Adipose tissue (tissue), 3 donors: ENCODE results near the gene ICAM2. TPM values are rescaled to one million over a fixed set of nuclear protein-coding genes. Genes with fewer than 3 reads are reported as not detected.
"Not testable (repeated sequence)": the region's sequence is repeated elsewhere in the genome, so short reads cannot be mapped to it uniquely, and the experiment has no call there.

Source experiments
- H3K27ac ChIP-seq: one replicate; pipeline ENCODE4 v1.5.1; 2013; ENCODE audit warnings: low read depth, low read length
- WGBS, 3 donors: extraction: QIAGEN DNeasy Blood & Tissue Kit; methylation state at CpG; one replicate each; pipeline ENCODE4 v1.1.7; 2013; 5-methylcytosine and 5-hydroxymethylcytosine counted together
- polyA plus RNA-seq, 3 donors: library from polyadenylated mRNA; stranded (reverse); fragments of 200-250 nt; gene quantifications; one replicate each; pipeline ENCODE4 v1.2.3, GENCODE V29; 2013
- donor health status: healthy with polysubstance abuse.
- donor health status: Bipolar disorder and iron deficiency.
- donor health status: healthy.

Gene ICAM2
- polyA plus RNA-seq, 3 donors, result 13.0 to 87.0 (median 63.9) TPM

DNA sequence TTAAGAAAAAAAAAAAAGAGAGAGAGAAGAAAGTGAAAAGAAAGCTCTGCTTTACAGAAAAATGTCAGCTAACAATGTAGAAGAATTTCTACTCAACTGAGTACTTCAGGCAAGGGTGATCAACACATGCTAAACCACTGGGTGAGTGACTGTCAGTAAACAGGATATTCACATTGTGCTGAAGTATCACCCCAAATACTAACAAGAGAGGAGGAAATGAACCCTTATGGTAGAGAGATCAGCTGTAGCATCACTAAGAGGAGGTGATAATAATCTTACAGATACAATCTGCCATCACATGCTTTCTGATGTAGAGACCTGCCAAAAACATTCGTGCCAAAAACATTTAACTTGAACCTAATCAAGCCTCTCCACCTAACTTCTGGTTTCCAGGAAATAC lies 30.7 kb upstream of the ICAM2 start:
- no peak overlapping the region for H3K27ac ChIP-seq
- 48 to 69% (median 59%) methylated on average over 1 of the region's 1 CpG for WGBS, 3 donors

DNA sequence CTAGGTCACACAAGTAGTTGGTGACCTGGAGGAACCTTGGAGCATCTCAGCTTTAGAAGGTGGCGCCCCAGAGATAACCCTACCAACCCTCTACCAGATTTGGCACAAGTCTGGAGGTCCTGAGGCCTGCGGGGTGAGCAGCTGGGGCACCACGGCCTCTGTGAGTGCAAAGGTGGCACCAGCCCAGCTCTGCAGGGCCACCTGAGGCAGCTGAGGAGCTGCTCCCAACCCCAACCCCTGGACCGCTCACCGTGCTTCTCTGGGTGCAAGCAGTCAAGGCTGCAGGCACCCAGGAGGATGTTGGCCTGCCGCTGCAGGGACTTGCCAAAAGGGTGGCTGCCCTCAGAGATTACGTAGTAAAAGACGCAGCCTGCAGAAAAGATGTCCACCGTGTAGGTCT lies 28.4 kb upstream of the ICAM2 start:
- no peak overlapping the region for H3K27ac ChIP-seq
- WGBS, 3 donors, result 92 to 94% (median 93%) methylated on average over 9 of the region's 9 CpGs

DNA sequence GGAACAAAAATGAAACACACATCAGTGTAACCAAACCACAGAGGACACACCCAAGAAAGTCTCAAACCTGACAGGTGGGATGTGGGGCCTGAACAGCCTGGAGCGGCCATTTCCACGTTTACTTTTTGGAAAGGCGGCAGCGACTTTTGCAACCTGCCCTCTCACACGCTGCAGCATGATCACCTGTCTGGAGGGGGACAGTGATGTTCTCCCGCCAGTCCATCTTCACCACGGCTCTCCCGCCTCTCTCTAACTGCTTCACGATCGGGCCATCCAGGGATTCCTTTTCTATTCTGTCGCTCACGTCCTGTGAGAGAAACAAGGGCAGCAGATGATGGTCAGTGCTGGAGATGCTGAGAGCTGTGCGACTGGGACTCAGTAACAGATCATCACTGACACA lies 24.7 kb upstream of the ICAM2 start:
- 87 to 88% (median 87%) methylated on average over 13 of the region's 13 CpGs for WGBS, 3 donors
- no peak overlapping the region for H3K27ac ChIP-seq

DNA sequence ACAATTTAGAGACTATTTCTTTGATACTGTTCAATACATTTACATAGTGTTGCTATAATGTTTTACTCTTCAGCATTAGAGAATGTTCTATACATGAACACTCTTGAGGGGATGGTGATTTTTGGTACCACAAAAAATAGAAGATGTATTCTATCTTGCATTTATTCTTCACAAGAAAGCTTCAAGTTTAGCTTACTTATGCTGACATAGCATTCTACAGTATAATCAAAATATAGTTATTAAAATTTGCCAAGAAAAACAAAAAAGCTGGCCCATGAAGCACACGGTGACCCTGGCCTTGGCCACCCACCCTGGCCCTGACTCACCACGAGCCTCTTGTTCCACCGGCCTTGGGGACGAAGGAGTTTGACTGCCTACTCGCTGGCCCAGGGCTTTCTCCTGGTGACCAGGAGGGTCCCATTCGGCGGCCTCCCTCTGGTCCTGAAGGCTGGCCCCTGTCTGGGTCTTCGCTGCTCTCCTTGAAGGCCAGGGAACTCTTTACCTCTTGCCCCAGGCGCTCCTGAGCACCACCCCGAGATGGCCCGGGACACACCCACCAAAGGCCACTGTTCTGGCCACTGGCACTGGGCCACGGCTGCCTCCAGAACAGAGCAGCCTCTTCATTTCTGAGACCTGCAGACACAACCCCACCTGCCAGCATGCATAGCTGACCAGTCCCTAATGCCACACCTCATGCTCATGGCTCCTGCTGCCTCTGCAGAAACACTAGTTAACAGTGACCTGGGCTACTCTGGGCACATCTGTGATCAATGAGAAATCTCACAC lies 22.5 kb upstream of the ICAM2 start:
- H3K27ac ChIP-seq, result no peak overlapping the region
- 63 to 84% (median 76%) methylated on average over 12 of the region's 12 CpGs for WGBS, 3 donors

DNA sequence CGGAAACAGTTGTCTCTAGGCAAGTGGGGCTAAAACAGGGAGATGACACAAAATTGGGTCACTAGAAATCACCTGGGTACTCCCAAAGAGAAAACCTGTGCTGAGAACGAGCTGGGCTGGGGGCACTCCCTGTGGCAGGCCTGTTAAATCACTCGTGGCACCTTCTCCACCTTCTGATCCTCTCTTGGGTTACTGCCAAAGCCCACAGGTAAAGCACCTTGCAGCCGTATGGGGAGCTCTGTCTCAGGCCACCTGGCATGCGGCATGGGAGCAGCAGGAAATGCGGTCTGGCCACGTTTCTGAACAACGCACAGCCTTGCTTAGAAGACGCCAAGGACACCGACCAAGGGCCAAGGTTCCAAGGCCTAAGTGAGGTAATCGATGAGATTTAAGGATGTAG lies 21.5 kb upstream of the ICAM2 start:
- 43 to 70% (median 64%) methylated on average over 11 of the region's 11 CpGs for WGBS, 3 donors
- H3K27ac ChIP-seq, result no peak overlapping the region

DNA sequence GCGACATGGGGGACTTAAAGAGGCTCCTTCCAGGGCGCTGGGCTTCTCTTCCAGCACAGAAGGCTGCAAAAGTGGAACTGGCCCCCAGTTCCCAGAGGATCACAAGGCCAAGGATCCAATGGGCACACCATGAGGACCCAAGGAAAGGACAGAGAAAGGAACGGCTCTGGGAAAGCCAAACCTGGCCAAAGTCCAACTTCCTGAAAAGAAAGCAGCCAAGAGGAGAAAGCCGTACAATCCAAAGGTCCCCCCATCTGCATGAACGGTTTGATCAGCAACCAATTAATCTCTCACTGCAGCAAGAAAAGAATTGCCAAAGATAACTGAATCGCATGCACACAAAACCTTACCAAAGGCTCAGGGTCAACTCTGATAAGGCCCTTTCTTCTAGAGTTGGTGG lies 19.8 kb upstream of the ICAM2 start:
- 49 to 70% (median 64%) methylated on average over 6 of the region's 6 CpGs for WGBS, 3 donors
- no peak overlapping the region for H3K27ac ChIP-seq

DNA sequence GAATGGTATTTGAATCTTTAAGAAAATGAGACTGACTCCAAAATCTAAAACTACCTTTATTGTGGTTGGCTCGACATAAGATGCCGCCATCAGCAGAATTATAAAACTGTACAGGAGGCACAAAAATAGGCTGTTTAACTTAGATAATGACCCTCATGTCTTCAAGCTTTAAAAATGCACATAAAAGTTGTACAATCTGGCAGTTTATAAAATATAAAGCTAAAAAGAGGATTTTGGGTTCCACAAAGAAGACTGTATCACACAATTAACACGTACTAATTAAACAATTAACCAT lies 18.6 kb upstream of the ICAM2 start:
- 92 to 97% (median 96%) methylated on average over 3 of the region's 3 CpGs for WGBS, 3 donors
- H3K27ac ChIP-seq, result no peak overlapping the region

DNA sequence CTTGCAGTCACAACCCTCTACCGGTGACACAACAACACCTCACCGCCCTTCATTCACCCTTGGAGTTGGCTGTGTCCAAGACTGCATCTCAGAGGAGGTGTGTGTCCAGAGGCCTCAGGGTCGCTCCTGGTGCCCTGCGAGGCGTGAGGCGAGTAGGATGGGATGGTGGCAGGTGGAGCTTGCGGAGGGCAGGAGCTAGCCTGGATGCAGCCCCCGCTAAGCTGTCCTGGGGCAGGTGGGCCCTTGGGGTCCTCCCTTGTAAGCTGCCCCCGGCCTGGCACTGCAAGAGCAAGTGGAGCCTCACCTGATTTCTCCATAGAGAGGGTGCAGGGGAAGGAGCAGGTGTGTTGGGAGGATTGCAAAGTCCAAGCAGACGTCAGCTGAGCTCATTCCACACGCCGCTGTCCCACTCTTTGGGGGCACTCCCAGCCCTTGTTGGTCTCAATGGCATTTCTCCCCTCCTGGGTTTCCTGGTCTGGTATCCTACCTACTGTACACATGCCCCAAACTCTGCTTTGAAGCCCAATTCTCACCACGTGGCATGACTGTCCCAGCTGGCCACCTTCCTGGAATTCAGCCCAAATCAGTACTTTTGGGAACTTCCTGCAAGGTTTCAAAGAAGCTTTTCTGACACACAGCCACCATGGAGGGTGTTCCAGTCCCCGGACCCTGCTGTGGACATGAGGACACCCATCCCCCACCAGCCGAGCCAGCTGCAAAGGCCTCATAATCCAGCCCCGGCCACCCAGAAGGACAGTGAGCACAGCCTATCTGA lies 18.1 kb upstream of the ICAM2 start:
- WGBS, 3 donors, result 89 to 90% (median 90%) methylated on average over 16 of the region's 16 CpGs
- H3K27ac ChIP-seq, result no peak overlapping the region

DNA sequence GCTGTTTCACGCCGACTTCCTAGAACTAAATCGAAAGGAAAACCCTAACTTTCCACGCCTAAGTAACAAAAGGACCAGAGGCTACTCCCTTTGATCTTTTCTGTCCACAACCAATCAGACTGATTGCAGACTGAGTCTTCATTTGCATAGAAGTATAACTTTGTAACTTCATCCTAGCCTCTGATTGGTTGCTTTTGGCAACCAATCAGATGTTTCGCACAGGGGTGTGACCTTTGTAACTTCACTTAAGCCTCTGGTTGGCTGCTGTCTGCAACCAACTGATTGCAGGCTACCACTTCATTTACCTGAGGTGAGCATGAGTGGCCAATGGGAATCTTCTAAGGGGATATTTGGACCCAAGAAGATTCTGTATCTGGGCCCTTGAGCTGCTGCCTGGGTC lies 17.4 kb upstream of the ICAM2 start:
- 91 to 96% (median 92%) methylated on average over 5 of the region's 5 CpGs for WGBS, 3 donors
- no peak overlapping the region for H3K27ac ChIP-seq

DNA sequence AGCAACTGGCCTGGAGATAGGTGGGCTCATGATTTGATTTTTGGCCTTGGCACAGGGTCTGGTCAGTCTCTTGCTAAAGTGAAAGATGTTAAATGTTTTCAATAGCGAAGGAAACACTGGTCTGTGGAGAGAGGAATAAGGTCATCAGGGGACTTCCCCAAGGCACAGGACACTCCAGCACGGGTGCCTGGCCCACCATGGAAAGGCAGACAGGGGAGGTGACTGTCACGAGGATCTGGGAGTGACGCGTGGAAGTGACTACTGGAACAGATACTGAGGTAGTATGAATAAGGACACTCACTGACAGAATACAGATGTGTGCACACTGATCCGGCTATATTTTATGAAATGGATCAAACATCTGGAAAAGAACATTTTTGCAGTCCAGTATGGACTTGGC lies 16.7 kb upstream of the ICAM2 start:
- 74 to 89% (median 81%) methylated on average over 6 of the region's 6 CpGs for WGBS, 3 donors
- H3K27ac ChIP-seq, result no peak overlapping the region

DNA sequence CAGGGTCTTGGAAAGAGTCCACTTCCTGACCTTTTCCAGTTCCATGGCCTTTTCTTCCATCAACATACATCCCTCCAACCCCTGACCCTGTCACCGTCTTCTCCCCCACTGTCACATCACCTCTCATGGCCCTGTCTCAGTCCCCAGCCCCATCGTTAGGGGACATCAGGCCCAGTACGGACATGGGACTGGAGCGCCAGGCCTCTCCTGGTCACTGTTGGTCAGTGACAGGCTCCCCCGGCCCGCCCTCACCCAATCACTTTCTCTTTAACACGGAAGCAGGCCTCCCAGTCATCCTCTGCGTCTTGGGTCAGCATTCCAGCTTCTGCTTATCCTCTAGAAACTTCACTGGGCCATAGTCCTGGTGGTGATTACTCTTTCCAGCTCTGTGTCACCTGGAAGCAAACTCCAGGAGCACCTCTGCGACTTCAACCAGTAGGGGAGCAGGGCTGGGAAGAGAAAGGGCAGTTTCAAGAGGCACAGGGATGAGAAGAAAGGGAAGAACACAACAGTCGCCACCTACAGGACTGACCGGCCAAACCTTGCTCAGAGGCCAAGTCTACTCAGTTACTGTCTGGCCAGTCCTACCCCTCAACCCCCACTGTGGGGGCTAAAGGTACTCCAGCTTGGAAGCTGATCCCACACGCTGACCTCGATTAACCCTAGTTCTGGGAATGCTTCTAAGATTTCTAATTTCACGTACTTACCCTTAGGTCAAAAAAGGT lies 15.9 kb upstream of the ICAM2 start:
- H3K27ac ChIP-seq, result no peak overlapping the region
- WGBS, 3 donors, result 89 to 90% (median 89%) methylated on average over 14 of the region's 14 CpGs

DNA sequence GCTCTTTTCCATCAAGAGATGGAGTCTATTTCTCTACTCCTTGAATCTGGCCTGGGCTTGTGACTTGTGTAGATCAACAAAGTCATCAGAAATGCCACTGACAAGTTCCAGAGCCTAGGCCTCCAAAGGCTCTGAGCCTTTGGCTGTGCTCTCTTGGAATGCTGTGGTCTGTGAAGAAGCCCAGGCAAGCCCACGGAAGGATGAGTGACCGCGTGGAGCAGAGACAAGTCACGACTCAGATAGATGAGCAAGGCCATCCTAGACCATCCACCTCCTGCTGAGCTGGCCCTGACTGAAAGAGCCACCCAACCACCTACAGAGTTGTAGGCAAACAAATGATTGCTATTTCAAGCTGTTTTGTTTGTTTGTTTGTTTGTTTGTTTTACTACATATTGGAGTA lies 11.6 kb upstream of the ICAM2 start:
- WGBS, 3 donors, result 85 to 89% (median 89%) methylated on average over 4 of the region's 4 CpGs
- H3K27ac ChIP-seq, result no peak overlapping the region

DNA sequence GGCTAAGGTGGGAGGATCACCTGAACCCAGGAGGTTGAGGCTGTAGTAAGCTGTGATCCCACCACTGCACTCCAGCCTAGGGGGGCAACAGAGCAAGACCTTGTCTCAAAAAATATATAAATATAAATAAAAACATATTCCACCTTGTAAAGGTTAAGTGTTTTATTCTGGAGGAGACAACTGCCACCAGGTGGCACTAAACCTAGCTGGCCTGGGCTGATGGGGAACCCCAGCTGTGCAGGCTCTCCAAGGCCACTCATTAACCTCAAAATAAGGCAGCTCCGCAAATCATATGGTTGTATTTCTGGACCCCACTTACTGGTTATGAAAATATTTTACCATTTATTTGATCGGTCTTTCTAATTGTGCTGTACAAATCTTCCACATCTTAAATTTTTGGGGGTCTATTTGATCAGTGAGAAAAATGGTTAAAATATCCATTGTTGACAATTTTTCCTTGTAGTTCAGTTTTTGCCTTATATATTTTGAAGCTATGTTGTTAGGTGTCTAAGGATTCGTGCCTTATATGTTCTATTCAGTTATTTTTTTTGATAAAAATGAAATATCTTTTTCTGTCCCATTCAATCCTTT lies 8.5 kb upstream of the ICAM2 start:
- 16 to 23% (median 21%) methylated on average over 3 of the region's 3 CpGs for WGBS, 3 donors
- H3K27ac ChIP-seq, result no peak overlapping the region

DNA sequence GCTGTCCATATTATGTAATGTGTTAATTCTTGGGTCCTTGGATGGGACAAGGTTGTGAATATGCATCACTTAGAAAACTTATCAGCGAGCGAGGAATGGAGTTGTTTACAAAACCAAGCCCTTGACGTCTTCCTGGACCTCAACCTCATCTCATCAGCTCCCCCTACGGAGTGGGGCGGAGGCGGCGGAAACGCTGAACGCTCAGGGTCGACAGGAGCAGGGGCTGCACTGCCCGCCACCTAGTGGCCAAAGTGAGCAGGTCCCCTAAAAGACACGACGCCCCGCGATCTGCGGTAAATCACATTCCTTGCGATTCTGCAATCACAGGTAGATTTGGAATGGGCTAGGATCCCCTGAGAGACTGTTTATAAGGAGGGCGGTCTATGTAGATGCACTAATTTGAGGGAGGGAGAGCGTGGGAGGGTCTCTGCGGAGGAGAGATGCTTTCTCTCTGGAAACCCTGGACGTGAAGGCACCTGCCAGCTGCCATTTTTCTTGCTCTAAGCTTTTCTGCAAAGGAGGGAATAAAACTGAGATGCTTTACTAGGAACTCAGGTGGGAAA lies 5.4 kb upstream of the ICAM2 start:
- WGBS, 3 donors, result 1 to 3% (median 2%) methylated on average over 21 of the region's 21 CpGs
- H3K27ac ChIP-seq, result no peak overlapping the region

DNA sequence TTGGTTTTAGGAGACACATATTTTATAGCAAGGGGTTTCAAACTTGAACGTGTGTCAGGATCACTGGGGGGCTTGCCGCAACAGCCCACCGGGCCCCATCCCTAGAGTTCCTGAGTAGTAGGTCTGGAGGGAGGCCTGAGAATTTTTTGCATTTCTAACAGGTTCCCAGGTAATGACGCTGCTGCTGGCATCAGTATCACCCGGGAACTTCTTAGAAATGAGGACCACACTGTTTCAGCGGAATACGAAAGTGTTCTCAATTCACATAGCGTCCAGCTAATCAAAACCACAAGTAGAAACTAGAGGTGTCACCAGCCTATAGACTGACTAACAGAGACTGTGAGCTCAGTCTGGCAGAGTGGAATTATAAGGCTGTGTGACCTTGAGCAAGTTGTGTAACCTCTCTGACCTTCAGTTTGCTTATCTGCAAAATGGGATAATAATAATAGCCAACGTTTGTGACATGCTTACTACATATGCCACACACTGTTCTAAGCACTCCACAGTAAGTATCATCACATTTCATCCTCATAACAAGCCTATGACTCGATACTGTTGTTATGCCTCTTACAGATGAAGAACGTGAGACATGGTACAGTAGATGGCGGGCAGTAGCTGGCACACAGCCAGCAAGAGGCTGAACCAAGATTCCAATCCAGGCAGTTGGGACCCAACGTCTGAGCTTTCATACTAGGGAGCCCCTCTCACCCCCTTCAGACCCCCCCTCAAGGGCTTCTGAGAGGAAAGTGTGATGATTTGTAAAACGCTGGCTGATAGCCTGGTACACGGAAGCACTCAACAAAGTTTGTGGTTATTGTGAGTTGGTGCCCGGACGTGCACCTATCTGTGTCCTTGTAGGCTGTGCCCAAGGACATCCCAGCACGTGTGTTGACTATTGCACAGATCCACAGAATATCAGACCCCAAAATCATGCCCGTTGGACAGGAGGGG lies 4.6 kb upstream of the ICAM2 start:
- 39 to 55% (median 55%) methylated on average over 19 of the region's 19 CpGs for WGBS, 3 donors
- H3K27ac ChIP-seq, result no peak overlapping the region

DNA sequence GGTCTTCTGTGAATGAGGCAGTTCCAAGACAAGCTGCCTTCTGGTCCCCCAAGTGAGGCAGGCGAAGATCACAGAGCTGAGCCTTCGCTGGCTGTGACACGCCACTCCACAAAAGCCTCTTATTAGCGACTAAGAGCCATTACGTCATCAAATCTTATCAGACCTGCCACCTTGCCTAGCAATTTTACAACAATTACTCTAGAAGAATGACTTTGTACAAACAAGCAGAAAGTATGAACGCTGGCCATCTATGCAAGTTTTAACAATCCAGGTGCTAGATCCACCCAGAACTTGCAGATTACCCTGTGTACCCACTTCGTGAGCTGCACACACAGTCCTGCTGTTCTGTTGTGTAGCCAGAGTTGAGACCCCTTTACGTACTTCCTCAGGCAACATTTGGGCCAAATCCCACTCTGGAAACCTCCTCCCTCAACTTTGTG lies 3.8 kb upstream of the ICAM2 start:
- H3K27ac ChIP-seq, result no peak overlapping the region
- WGBS, 3 donors, result 40 to 68% (median 68%) methylated on average over 8 of the region's 8 CpGs

DNA sequence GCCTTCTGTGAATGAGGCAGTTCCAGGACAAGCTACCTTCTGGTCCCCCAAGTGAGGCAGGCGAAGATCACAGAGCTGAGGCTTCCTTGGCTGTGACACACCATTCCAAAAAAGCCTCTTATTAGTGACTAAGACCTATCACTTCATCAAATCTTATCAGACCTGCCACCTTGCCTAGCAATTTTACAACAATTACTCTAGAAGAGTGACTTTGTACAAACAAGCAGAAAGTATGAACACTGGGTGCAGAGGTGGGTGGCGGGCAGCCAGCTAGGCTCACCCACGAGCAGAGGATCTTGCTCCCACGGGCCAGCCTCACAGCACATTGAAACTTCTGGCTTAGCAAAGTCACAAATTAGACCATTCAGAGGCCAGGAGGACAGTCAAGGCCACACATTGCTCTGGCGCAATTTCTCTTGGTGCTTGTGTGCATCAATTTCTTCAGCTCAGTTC lies 2.2 kb upstream of the ICAM2 start:
- WGBS, 3 donors, result 68 to 79% (median 76%) methylated on average over 5 of the region's 5 CpGs
- H3K27ac ChIP-seq, result no peak overlapping the region

DNA sequence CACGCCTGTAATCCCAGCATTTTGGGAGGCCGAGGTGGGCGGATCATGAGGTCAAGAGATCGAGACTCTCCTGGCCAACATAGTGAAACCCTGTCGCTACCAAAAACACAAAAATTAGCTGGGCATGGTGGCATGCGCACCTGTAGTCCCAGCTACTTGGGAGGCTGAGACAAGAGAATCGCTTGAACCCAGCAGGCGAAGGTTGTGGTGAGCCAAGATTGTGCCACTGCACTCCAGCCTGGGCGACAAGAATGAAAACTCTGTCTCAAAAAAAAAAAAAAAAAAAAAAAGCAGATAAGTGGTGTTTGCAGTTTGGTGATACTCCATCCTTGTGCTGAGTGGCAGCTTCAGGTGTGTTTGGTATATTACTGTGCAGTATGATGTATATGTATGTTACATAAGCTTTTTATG lies 877 bp downstream of the ICAM2 start:
- not testable (repeated sequence) for H3K27ac ChIP-seq
- WGBS, 3 donors, result 63 to 69% (median 68%) methylated on average over 9 of the region's 9 CpGs
